Nephron progenitor cell (in vitro differentiated cells): ENCODE measurements around the gene PLAA.
A peak's percentile ranks its signal among the peaks of the same experiment; 100 is the strongest.

ENCODE experiments used
- DNase-seq: peaks from one replicate; pipeline ENCODE4 v3.0.0; 2021
- H3K27ac Mint-ChIP-seq: 2 replicates; pipeline ENCODE4 v1.8.0; 2021; ENCODE audit warnings: mild to moderate bottlenecking, moderate library complexity, mixed read lengths
- H3K27me3 Mint-ChIP-seq: 2 replicates; pipeline ENCODE4 v1.8.0; 2021; ENCODE audit warnings: mild to moderate bottlenecking, low read depth, mixed read lengths; ENCODE audit not compliant: poor library complexity
- H3K36me3 Mint-ChIP-seq: 2 replicates; pipeline ENCODE4 v1.8.0; 2021; ENCODE audit warnings: low read depth, mixed read lengths
- H3K4me1 Mint-ChIP-seq: 2 replicates; pipeline ENCODE4 v1.8.0; 2021; ENCODE audit warnings: mixed read lengths
- H3K4me3 Mint-ChIP-seq: 2 replicates; pipeline ENCODE4 v1.8.0; 2021; ENCODE audit warnings: mild to moderate bottlenecking, moderate library complexity, mixed read lengths
- H3K9me3 Mint-ChIP-seq: 2 replicates; pipeline ENCODE4 v1.8.0; 2021; ENCODE audit warnings: mild to moderate bottlenecking, moderate library complexity, mixed read lengths
- CTCF ChIP-seq: fragments of 200-600 bp; sonication (generic); IDR thresholded peaks from 2 replicates; pipeline ENCODE4 v1.5.0; 2021; ENCODE audit warnings: antibody characterized with exemption

PLAA gene

GRCh38 chr9:26870292-26870691, 76.8 kb downstream of the PLAA start:
- no peaks in the 10 kb centered on the region for H3K9me3 Mint-ChIP-seq

GRCh38 chr9:26863074-26863473, 84.0 kb downstream of the PLAA start:
- peak; percentile 20 for TF ChIP-seq CTCF
- Mint-ChIP-seq H3K27ac (no peak overlapping the region), H3K4me1 (no peaks in the 10 kb centered on the region), H3K9me3 (no peaks in the 10 kb centered on the region), H3K27me3 (no peaks in the 10 kb centered on the region), H3K36me3 (peaks cover 20% of the 10 kb centered on the region), H3K4me3 (no peak overlapping the region)
- no peak for DNase-seq

More at GRCh38 chr9:26870292-26870691, 76.8 kb downstream of the PLAA start:
- H3K4me1 Mint-ChIP-seq = no peaks in the 10 kb centered on the region
- TF ChIP-seq CTCF = no peak
- DNase-seq = no peak
- no peak overlapping the region for H3K4me3 Mint-ChIP-seq
- H3K27ac Mint-ChIP-seq = no peak overlapping the region
- H3K36me3 Mint-ChIP-seq = peaks cover 35% of the 10 kb centered on the region
- no peaks in the 10 kb centered on the region for H3K27me3 Mint-ChIP-seq

- H3K4me3 Mint-ChIP-seq = no peak overlapping the region
- no peak overlapping the region for H3K27ac Mint-ChIP-seq
Observed at GRCh38 chr9:26856413-26857032, 90.5 kb downstream of the PLAA start.

More at GRCh38 chr9:26856413-26857032, 90.5 kb downstream of the PLAA start:
- DNase-seq = peak; percentile 36
- no peaks in the 10 kb centered on the region for H3K4me1 Mint-ChIP-seq
- H3K27me3 Mint-ChIP-seq = peaks cover 2% of the 10 kb centered on the region
- peaks cover 48% of the 10 kb centered on the region for H3K36me3 Mint-ChIP-seq
- peaks cover 3% of the 10 kb centered on the region for H3K9me3 Mint-ChIP-seq
- TF ChIP-seq CTCF = peak; percentile 68
